Gastroesophageal sphincter (tissue), 4 donors: Measurements from ENCODE around the gene ST6GALNAC1. TPM values are rescaled to one million over a fixed set of nuclear protein-coding genes. Genes with fewer than 3 reads are reported as not detected.

Experiments used
- ATAC-seq: fragments of 150-250 bp; one replicate; pipeline ENCODE4 v1.9.1; 2016; ENCODE audit warnings: mild to moderate bottlenecking, moderate library complexity
- H3K27ac ChIP-seq, 4 donors: fragments of 200-600 bp; sonication (generic) in 3 of 4; 1 replicate in 3 of 4; 2 replicates in 1 of 4; pipeline ENCODE4 v1.5.1; 2016 to 2019
- H3K27me3 ChIP-seq: fragments of 200-600 bp; sonication (generic); one replicate; pipeline ENCODE4 v1.5.1; 2019
- H3K36me3 ChIP-seq, 2 donors: fragments of 200-600 bp; sonication (generic); one replicate each; pipeline ENCODE4 v1.5.1; 2019; ENCODE audit warnings: control low read depth in 1 of 2
- H3K4me1 ChIP-seq, 3 donors: fragments of 200-600 bp; sonication (generic); 1 replicate in 2 of 3; 2 replicates in 1 of 3; pipeline ENCODE4 v1.5.1; 2016 to 2019; ENCODE audit warnings: control low read depth in 2 of 3
- H3K4me3 ChIP-seq, 2 donors: fragments of 200-600 bp; sonication (generic); one replicate each; pipeline ENCODE4 v1.5.1; 2019; ENCODE audit warnings: mild to moderate bottlenecking in 1 of 2, moderate library complexity in 1 of 2
- H3K9me3 ChIP-seq, 3 donors: fragments of 200-600 bp; sonication (generic); one replicate each; pipeline ENCODE4 v1.5.1; 2017 to 2019; ENCODE audit warnings: control low read depth in 2 of 3
- CTCF ChIP-seq, 4 experiments: fragments of 200-600 bp in 2 of 4; fragments of 450-650 bp in 2 of 4; sonication (generic) in 1 of 4; IDR thresholded peaks; one replicate each; pipeline ENCODE4 v1.5.1; 2017 to 2019; ENCODE audit warnings: antibody characterized with exemption in 4 of 4, mild to moderate bottlenecking in 2 of 4, moderate library complexity in 2 of 4
- EP300 ChIP-seq: sonication (generic); formaldehyde crosslinking; IDR thresholded peaks from one replicate; pipeline ENCODE4 v1.6.1; 2017; ENCODE audit warnings: antibody characterized with exemption, mild to moderate bottlenecking
- POLR2A ChIP-seq, 2 donors: fragments of 450-650 bp; IDR thresholded peaks; one replicate each; pipeline ENCODE4 v1.6.1; 2017; ENCODE audit warnings: antibody characterized with exemption in 2 of 2, mild to moderate bottlenecking in 2 of 2, moderate library complexity in 1 of 2
- POLR2AphosphoS5 ChIP-seq: sonication (generic); formaldehyde crosslinking; IDR thresholded peaks from one replicate; pipeline ENCODE4 v1.6.1; 2017; ENCODE audit warnings: antibody characterized with exemption
- WGBS, 2 donors: methylation state at CpG; one replicate each; pipeline ENCODE4 v1.1.5; 2018; ENCODE audit warnings: low coverage in 1 of 2; 5-methylcytosine and 5-hydroxymethylcytosine counted together
- total RNA-seq, 4 donors: library from RNA; depleted of rRNA; stranded (reverse); fragments of >200 nt; gene quantifications; one replicate each; pipeline ENCODE4 v1.1.0, GENCODE V29; 2016

The ST6GALNAC1 gene
- total RNA-seq, 4 donors from 2014 or later: 0.47 to 9.6 (median 3.7) TPM

DNA sequence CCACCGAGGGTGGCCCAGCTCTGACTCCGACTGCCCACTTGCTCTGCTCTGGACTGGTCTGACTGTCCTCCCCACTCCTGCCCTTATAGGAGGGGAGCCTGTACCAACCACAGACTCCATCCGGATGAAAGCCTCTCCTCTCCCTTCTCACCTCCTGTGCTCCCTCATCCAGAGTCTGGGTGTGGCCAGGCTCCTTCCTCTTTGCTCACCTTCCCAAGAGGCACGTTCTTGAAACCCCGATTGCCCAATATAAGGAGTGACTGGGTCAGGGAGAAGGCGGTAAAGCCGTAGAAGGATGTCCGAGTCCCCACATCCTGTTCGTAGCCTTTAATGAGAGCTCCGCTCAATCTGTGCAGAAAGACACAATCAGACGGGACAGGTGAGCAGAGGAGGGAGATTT, 17.1 kb downstream of the ST6GALNAC1 start:
- H3K36me3 ChIP-seq: no peaks in the 10 kb centered on the region
- H3K27ac ChIP-seq: no peak overlapping the region
- WGBS, 2 donors: 73 to 100% methylated on average over 1 to 6 of the region's 11 CpGs
- no peaks in the 10 kb centered on the region for H3K27me3 ChIP-seq
- H3K4me3 ChIP-seq: no peak overlapping the region
- no peak for TF ChIP-seq POLR2AphosphoS5
- no peak for TF ChIP-seq CTCF (IDR thresholded peaks at IDR 0.05)
- TF ChIP-seq EP300: no peak
- TF ChIP-seq POLR2A (IDR thresholded peaks at IDR 0.05): no peak
- H3K9me3 ChIP-seq: no peaks in the 10 kb centered on the region
- peaks cover 0 to 5% (median 0%) of the 10 kb centered on the region in 3 donors for H3K4me1 ChIP-seq
- ATAC-seq: no peak

- no peak overlapping the region for H3K4me3 ChIP-seq
- no peak for TF ChIP-seq EP300
- TF ChIP-seq POLR2A (IDR thresholded peaks at IDR 0.05): no peak
- no peak for TF ChIP-seq CTCF (IDR thresholded peaks at IDR 0.05)
- TF ChIP-seq POLR2AphosphoS5: no peak
- no peaks in the 10 kb centered on the region for H3K9me3 ChIP-seq
- no peak for ATAC-seq
- H3K27me3 ChIP-seq: no peaks in the 10 kb centered on the region
- 60 to 70% methylated on average over 2 to 4 of the region's 6 CpGs for WGBS, 2 donors
- H3K4me1 ChIP-seq: peaks cover 0 to 5% (median 0%) of the 10 kb centered on the region in 3 donors
- H3K36me3 ChIP-seq: no peaks in the 10 kb centered on the region
- no peak overlapping the region for H3K27ac ChIP-seq
Observed at GRCh38 chr17:76625496-76625895, 18.1 kb downstream of the ST6GALNAC1 start.

DNA sequence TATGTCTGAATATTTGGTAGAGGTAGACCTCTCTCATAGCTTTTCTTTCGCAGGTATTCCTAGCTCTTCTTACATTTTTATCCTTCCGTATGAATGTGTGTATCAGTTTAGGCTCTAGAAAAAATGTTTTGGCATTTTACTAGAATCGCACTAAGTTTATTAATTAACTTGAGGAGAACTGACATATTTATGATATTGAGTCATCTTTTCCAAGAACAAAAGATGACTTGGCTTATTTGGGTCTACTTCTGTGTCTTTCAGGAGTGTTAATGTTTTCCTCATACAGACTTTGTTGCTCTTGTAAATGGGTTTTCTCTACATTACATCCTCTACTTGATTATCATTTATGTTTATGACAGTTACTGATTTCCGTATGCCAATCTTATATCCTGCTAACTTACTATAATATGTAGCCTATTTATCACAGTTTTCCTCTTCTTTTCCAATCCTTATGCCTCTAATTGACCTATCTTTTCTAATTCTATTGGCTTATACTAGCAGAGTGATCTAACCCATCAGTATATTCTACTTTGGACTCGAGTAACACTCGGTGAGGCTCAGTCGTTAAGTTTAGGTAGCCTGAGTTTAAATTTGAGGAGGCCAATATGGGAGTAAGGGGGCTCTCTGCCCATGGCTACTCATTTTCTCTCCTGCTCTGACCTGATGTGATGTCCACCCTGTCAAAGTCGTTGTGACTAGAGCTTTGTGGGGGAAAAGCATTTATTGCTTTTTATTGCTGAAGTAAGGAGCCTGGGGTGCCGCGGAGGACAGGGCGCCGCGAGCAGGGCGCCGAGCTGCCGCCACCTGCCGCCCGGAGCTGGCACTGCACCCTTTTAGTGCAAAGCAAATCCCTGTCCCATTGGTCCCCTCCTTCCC, 20.0 kb downstream of the ST6GALNAC1 start:
- H3K36me3 ChIP-seq: no peaks in the 10 kb centered on the region
- 15 to 21% methylated on average over 13 to 18 of the region's 18 CpGs for WGBS, 2 donors
- ATAC-seq: peak; percentile 92
- TF ChIP-seq POLR2AphosphoS5: no peak
- peak in 3 of 4 experiments; percentile 90 to 94 (median 91) for TF ChIP-seq CTCF (IDR thresholded peaks at IDR 0.05)
- no peak for TF ChIP-seq EP300
- no peak for TF ChIP-seq POLR2A (IDR thresholded peaks at IDR 0.05)
- H3K27me3 ChIP-seq: no peaks in the 10 kb centered on the region
- H3K9me3 ChIP-seq: no peaks in the 10 kb centered on the region
- no peak overlapping the region for H3K4me3 ChIP-seq
- H3K27ac ChIP-seq: no peak overlapping the region
- peaks cover 0 to 5% (median 0%) of the 10 kb centered on the region in 3 donors for H3K4me1 ChIP-seq

GRCh38 chr17:76617838-76618237, 25.7 kb downstream of the ST6GALNAC1 start:
- WGBS, 2 donors: 92 to 100% methylated on average over 2 of the region's 2 CpGs
- H3K27ac ChIP-seq: no peak overlapping the region
- no peak for TF ChIP-seq POLR2A (IDR thresholded peaks at IDR 0.05)
- TF ChIP-seq CTCF (IDR thresholded peaks at IDR 0.05): no peak
- no peak for TF ChIP-seq POLR2AphosphoS5
- TF ChIP-seq EP300: no peak

More at GRCh38 chr17:76617838-76618237, 25.7 kb downstream of the ST6GALNAC1 start:
- Histone ChIP-seq H3K4me1 (no peaks in the 10 kb centered on the region), H3K36me3 (no peaks in the 10 kb centered on the region), H3K4me3 (no peak overlapping the region), H3K27me3 (no peaks in the 10 kb centered on the region), H3K9me3 (no peaks in the 10 kb centered on the region)
- no peak for ATAC-seq
